OCI-LY3 (cell line): ENCODE data around the gene LCN1.

Experiments used
- H2AFZ ChIP-seq: fragments of 200-600, 300-600 bp; shearing (Covaris generic); 2 replicates; pipeline ENCODE4 v1.6.0; 2014; ENCODE audit warnings: antibody characterized with exemption, low read depth, low read length
- H3K27ac ChIP-seq: fragments of 200-600, 300-600 bp; sonication (generic); 2 replicates; pipeline ENCODE4 v1.5.1; 2014; ENCODE audit warnings: mild to moderate bottlenecking, low read length, moderate library complexity, mixed read lengths
- H3K27me3 ChIP-seq: fragments of 200-600, 300-600 bp; sonication (generic); 2 replicates; pipeline ENCODE4 v1.6.1; 2014; ENCODE audit warnings: low read depth, low read length, mixed read lengths
- H3K36me3 ChIP-seq: fragments of 200-600, 300-600 bp; sonication (generic); replicated peaks from 2 replicates; pipeline ENCODE3; 2014; ENCODE audit warnings: low read depth, low read length, mixed read lengths
- H3K4me1 ChIP-seq: fragments of 300-600, 200-600 bp; sonication (generic); 2 replicates; pipeline ENCODE4 v1.6.1; 2014; ENCODE audit warnings: low read length, mixed read lengths
- H3K4me2 ChIP-seq: fragments of 200-600, 300-600 bp; sonication (generic); 2 replicates; pipeline ENCODE4 v1.6.1; 2014; ENCODE audit warnings: low read length, mixed read lengths
- H3K4me3 ChIP-seq: fragments of 300-600, 200-600 bp; sonication (generic); 2 replicates; pipeline ENCODE4 v1.5.1; 2014; ENCODE audit warnings: antibody characterized with exemption, mild to moderate bottlenecking, low read length, moderate library complexity
- H3K79me2 ChIP-seq: fragments of 300-600, 200-600 bp; shearing (Covaris generic); 2 replicates; pipeline ENCODE4 v1.6.1; 2014; ENCODE audit warnings: mild to moderate bottlenecking, low read length, mixed read lengths
- H3K9ac ChIP-seq: fragments of 300-600, 200-600 bp; shearing (Covaris generic); 2 replicates; pipeline ENCODE4 v1.6.0; 2014; ENCODE audit warnings: mild to moderate bottlenecking, low read length, moderate library complexity
- H3K9me3 ChIP-seq: fragments of 200-600, 300-600 bp; shearing (Covaris generic); 2 replicates; pipeline ENCODE4 v1.6.1; 2014; ENCODE audit warnings: low read length, mixed read lengths; ENCODE audit not compliant: insufficient read depth
- H4K20me1 ChIP-seq: fragments of 200-600, 300-600 bp; sonication (generic); 2 replicates; pipeline ENCODE4 v1.6.1; 2016; ENCODE audit warnings: low read length, mixed read lengths; ENCODE audit not compliant: insufficient read depth
- CTCF ChIP-seq: fragments of 200-600, 300-600 bp; sonication (generic); IDR thresholded peaks from 2 replicates; pipeline ENCODE4 v1.5.1; 2014; ENCODE audit warnings: antibody characterized with exemption, low read length, low read depth
- EZH2phosphoT487 ChIP-seq: fragments of 200-600 bp; shearing (Covaris generic); IDR thresholded peaks from 2 replicates; pipeline ENCODE4 v1.6.1; 2018; ENCODE audit warnings: antibody characterized with exemption, mixed run types, low read depth

Gene LCN1

GRCh38 chr9:135514342-135515082, 6.7 kb upstream of the LCN1 start:
- no peak overlapping the region for H3K4me3 ChIP-seq
- H3K27me3 ChIP-seq: no peaks in the 10 kb centered on the region
- no peaks in the 10 kb centered on the region for H3K36me3 ChIP-seq
- no peak overlapping the region for H3K9ac ChIP-seq
- no peak overlapping the region for H3K4me2 ChIP-seq
- H3K9me3 ChIP-seq: no peaks in the 10 kb centered on the region
- H3K79me2 ChIP-seq: no peaks in the 10 kb centered on the region
- TF ChIP-seq CTCF (no peak), EZH2phosphoT487 (no peak)
- no peak overlapping the region for H3K27ac ChIP-seq
- no peaks in the 10 kb centered on the region for H3K4me1 ChIP-seq
- H4K20me1 ChIP-seq: no peaks in the 10 kb centered on the region
- H2AFZ ChIP-seq: no peak overlapping the region

GRCh38 chr9:135515083-135515951, 5.9 kb upstream of the LCN1 start:
- H3K79me2 ChIP-seq: no peaks in the 10 kb centered on the region
- H4K20me1 ChIP-seq: no peaks in the 10 kb centered on the region
- H3K27ac ChIP-seq: no peak overlapping the region
- no peak overlapping the region for H3K9ac ChIP-seq
- no peaks in the 10 kb centered on the region for H3K4me1 ChIP-seq
- no peak for TF ChIP-seq EZH2phosphoT487
- TF ChIP-seq CTCF: no peak
- no peaks in the 10 kb centered on the region for H3K36me3 ChIP-seq
- no peaks in the 10 kb centered on the region for H3K27me3 ChIP-seq
- H3K4me3 ChIP-seq: no peak overlapping the region
- no peaks in the 10 kb centered on the region for H3K9me3 ChIP-seq
- no peak overlapping the region for H2AFZ ChIP-seq
- no peak overlapping the region for H3K4me2 ChIP-seq

DNA sequence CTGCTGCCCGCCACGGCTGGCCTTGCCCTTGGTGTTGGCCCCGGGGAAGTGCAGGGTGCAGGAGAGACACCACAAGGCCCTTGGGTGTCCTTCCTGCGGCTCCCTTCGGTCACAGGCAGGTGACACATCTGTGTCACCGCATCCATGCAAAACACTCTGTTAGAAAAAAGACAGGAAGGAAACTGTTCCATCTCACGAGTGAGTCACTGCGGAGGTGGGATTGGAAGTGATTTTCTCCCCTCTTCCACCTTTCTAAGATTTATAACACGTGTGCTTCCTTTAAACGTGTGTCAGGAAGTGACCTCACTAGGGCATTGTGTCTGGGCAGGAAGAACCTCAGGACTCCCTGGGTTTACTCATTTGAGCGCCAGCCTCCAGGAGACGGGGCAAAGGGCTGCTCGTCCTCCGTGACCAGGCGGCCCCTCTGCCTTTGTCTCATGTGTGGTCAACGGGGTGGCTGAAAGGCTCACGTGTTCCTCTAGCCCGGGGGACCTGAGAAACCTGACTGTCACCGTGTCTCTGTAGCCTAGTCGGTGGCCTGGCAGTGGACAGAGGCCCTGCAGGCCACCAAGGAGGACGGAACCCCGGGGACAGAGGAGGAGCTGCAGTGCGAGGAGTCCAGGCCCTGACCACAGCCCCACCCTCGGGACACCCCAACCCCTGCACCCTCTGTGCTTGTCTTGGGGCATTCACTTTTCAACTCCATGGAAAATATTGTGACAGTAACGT, 4.9 kb upstream of the LCN1 start:
- H3K4me3 ChIP-seq: no peak overlapping the region
- TF ChIP-seq CTCF: no peak
- no peak for TF ChIP-seq EZH2phosphoT487
- no peaks in the 10 kb centered on the region for H3K79me2 ChIP-seq
- H3K27ac ChIP-seq: no peak overlapping the region
- H2AFZ ChIP-seq: no peak overlapping the region
- H4K20me1 ChIP-seq: no peaks in the 10 kb centered on the region
- no peaks in the 10 kb centered on the region for H3K36me3 ChIP-seq
- no peak overlapping the region for H3K9ac ChIP-seq
- no peaks in the 10 kb centered on the region for H3K9me3 ChIP-seq
- H3K4me1 ChIP-seq: no peaks in the 10 kb centered on the region
- H3K27me3 ChIP-seq: no peaks in the 10 kb centered on the region
- no peak overlapping the region for H3K4me2 ChIP-seq

- no peaks in the 10 kb centered on the region for H3K79me2 ChIP-seq
- H3K4me2 ChIP-seq: no peak overlapping the region
- H3K9ac ChIP-seq: no peak overlapping the region
- TF ChIP-seq EZH2phosphoT487 (no peak), CTCF (no peak)
- no peaks in the 10 kb centered on the region for H3K36me3 ChIP-seq
- no peaks in the 10 kb centered on the region for H4K20me1 ChIP-seq
- no peaks in the 10 kb centered on the region for H3K4me1 ChIP-seq
- H3K4me3 ChIP-seq: no peak overlapping the region
- H2AFZ ChIP-seq: no peak overlapping the region
- no peaks in the 10 kb centered on the region for H3K9me3 ChIP-seq
- H3K27me3 ChIP-seq: no peaks in the 10 kb centered on the region
- no peak overlapping the region for H3K27ac ChIP-seq
Measured at GRCh38 chr9:135517407-135517822, 3.8 kb upstream of the LCN1 start.
